Measurements from ENCODE around the gene AKAP13. TPM values are rescaled to one million over a fixed set of nuclear protein-coding genes. Genes with fewer than 3 reads are reported as not detected.

The AKAP13 gene
- total and polyA plus RNA-seq, 2 donors (not counting 1 experiment from before 2014, with no cell fraction given) = 73.8 to 358 TPM

GRCh38 chr15:85692873-85693272 is 312.5 kb downstream of the AKAP13 start:
- Mint-ChIP-seq H3K27me3 (no peaks in the 10 kb centered on the region), H3K9me3 (ENCODE audit: insufficient read depth) (no peaks in the 10 kb centered on the region), H3K4me3 (peak overlapping the region; percentile 98), H3K27ac (peak overlapping the region; percentile 81), H3K4me1 (peaks cover 63% of the 10 kb centered on the region)
- Histone ChIP-seq H3K4me1 (ENCODE audit: control insufficient read depth in 2 of 2, insufficient read depth in 2 of 2, low read length in 2 of 2) (peaks cover 52% of the 10 kb centered on the region in 2 donors), H3K27ac (ENCODE audit: low read length in 2 of 2) (peak overlapping the region; percentile 84 to 85), H3K79me2 (ENCODE audit: control insufficient read depth, insufficient read depth, low read length) (peaks cover 83% of the 10 kb centered on the region), H4K20me1 (ENCODE audit: control insufficient read depth, insufficient read depth, low read length, poor library complexity, severe bottlenecking) (no peaks in the 10 kb centered on the region), H3K4me2 (replicated peaks; ENCODE audit: low read depth, low read length, poor library complexity, severe bottlenecking) (peak overlapping the region; percentile 76), H3K36me3 (replicated peaks in 1 of 2; ENCODE audit: control extremely low read depth in 1 of 2, control insufficient read depth in 1 of 2, extremely low read depth in 1 of 2, insufficient read depth in 2 of 2, low read length in 1 of 2) (peaks cover 25 to 44% of the 10 kb centered on the region in 2 experiments), H3K9ac (ENCODE audit: low read length) (peak overlapping the region; percentile 84), H3K27me3 (replicated peaks in 1 of 4; ENCODE audit: control extremely low read depth in 1 of 4, control insufficient read depth in 3 of 4, insufficient read depth in 4 of 4, low read length in 3 of 4) (no peaks in the 10 kb centered on the region), H2AFZ (ENCODE audit: insufficient read depth, low read depth, low read length, poor library complexity, severe bottlenecking) (no peak overlapping the region), H3K4me3 (ENCODE audit: control extremely low read depth in 1 of 5, extremely low read depth in 1 of 5, insufficient read depth in 1 of 5, low read depth in 2 of 5, low read length in 4 of 5) (peak overlapping the region in 3 of 5 experiments; percentile 15 to 93 (median 17)), H3K9me3 (ENCODE audit: control extremely low read depth in 1 of 3, control insufficient read depth in 2 of 3, insufficient read depth in 1 of 3, low read length in 2 of 3) (no peaks in the 10 kb centered on the region)
- ChIA-PET POLR2A (interaction anchor here (5.0 kb wide), 1 partner anchor 12 kb away, joined by 49 read pairs; no protein-coding TSS in a partner anchor), CTCF (interaction anchor here (1.0 to 1.1 kb wide), 2 partner anchors 10 to 396 kb away, joined by 3 to 4 read pairs; no protein-coding TSS in a partner anchor)
- no peak for DNase-seq
- ATAC-seq (ENCODE audit: low read depth) = peak; percentile 32
- intact Hi-C loops (cut with micrococcal nuclease) = loop anchor here (1.0 to 5.0 kb wide), 2 partner anchors 9 to 111 kb away; no protein-coding TSS in a partner anchor
- TF ChIP-seq EZH2 (IDR thresholded peaks at IDR 0.05; ENCODE audit: borderline replicate concordance, insufficient read depth, low read depth, low read length, poor library complexity, severe bottlenecking) = no peak
- TF ChIP-seq, protein P1, sequence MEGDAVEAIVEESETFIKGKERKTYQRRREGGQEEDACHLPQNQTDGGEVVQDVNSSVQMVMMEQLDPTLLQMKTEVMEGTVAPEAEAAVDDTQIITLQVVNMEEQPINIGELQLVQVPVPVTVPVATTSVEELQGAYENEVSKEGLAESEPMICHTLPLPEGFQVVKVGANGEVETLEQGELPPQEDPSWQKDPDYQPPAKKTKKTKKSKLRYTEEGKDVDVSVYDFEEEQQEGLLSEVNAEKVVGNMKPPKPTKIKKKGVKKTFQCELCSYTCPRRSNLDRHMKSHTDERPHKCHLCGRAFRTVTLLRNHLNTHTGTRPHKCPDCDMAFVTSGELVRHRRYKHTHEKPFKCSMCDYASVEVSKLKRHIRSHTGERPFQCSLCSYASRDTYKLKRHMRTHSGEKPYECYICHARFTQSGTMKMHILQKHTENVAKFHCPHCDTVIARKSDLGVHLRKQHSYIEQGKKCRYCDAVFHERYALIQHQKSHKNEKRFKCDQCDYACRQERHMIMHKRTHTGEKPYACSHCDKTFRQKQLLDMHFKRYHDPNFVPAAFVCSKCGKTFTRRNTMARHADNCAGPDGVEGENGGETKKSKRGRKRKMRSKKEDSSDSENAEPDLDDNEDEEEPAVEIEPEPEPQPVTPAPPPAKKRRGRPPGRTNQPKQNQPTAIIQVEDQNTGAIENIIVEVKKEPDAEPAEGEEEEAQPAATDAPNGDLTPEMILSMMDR (IDR thresholded peaks at IDR 0.05) = no peak
- WGBS (ENCODE audit: insufficient coverage) = 61% methylated on average over 3 of the region's 5 CpGs

DNA sequence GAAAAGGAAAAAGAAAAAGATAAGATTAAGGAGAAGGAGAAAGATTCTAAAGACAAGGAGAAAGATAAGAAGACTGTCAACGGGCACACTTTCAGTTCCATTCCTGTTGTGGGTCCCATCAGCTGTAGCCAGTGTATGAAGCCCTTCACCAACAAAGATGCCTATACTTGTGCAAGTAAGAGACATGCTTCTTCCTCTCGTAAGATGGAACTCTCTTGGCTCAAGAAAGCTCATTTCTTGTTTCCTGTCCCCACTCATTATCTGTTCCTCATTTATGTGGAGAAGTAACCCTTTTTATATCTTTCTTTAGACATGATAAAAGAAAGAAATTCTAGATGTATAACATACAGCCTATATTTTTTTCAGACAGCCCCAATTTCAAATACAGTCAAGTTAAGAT is 312.9 kb downstream of the AKAP13 start:
- TF ChIP-seq, protein P1 (IDR thresholded peaks at IDR 0.05) = no peak
- no peak for TF ChIP-seq EZH2 (IDR thresholded peaks at IDR 0.05; ENCODE audit: borderline replicate concordance, insufficient read depth, low read depth, low read length, poor library complexity, severe bottlenecking)
- intact Hi-C loops (cut with micrococcal nuclease) = loop anchor here (1.0 to 5.0 kb wide), 2 partner anchors 9 to 111 kb away; no protein-coding TSS in a partner anchor
- no peaks in the 10 kb centered on the region for H3K9me3 ChIP-seq (ENCODE audit: control extremely low read depth in 1 of 3, control insufficient read depth in 2 of 3, insufficient read depth in 1 of 3, low read length in 2 of 3)
- peaks cover 26 to 44% of the 10 kb centered on the region in 2 experiments for H3K36me3 ChIP-seq (replicated peaks in 1 of 2; ENCODE audit: control extremely low read depth in 1 of 2, control insufficient read depth in 1 of 2, extremely low read depth in 1 of 2, insufficient read depth in 2 of 2, low read length in 1 of 2)
- peak overlapping the region; percentile 76 for H3K4me2 ChIP-seq (replicated peaks; ENCODE audit: low read depth, low read length, poor library complexity, severe bottlenecking)
- H3K27me3 ChIP-seq (replicated peaks in 1 of 4; ENCODE audit: control extremely low read depth in 1 of 4, control insufficient read depth in 3 of 4, insufficient read depth in 4 of 4, low read length in 3 of 4) = no peaks in the 10 kb centered on the region
- Mint-ChIP-seq H3K4me3 (peak overlapping the region; percentile 98), H3K9me3 (ENCODE audit: insufficient read depth) (no peaks in the 10 kb centered on the region), H3K27ac (peak overlapping the region; percentile 81), H3K4me1 (peaks cover 62% of the 10 kb centered on the region), H3K27me3 (no peaks in the 10 kb centered on the region)
- H4K20me1 ChIP-seq (ENCODE audit: control insufficient read depth, insufficient read depth, low read length, poor library complexity, severe bottlenecking) = no peaks in the 10 kb centered on the region
- peak overlapping the region; percentile 84 for H3K9ac ChIP-seq (ENCODE audit: low read length)
- POLR2A ChIA-PET = interaction anchor here (5.0 kb wide), 1 partner anchor 11 kb away, joined by 49 read pairs; no protein-coding TSS in a partner anchor
- CTCF ChIA-PET = interaction anchor here (1.0 to 1.1 kb wide), 2 partner anchors 9 to 397 kb away, joined by 3 to 4 read pairs; no protein-coding TSS in a partner anchor
- peak overlapping the region; percentile 84 to 85 for H3K27ac ChIP-seq (ENCODE audit: low read length in 2 of 2)
- peak; percentile 44 for DNase-seq
- peaks cover 87% of the 10 kb centered on the region for H3K79me2 ChIP-seq (ENCODE audit: control insufficient read depth, insufficient read depth, low read length)
- no CpG with 5 or more reads among the region's 2 CpGs for WGBS (ENCODE audit: insufficient coverage)
- no peak for ATAC-seq (ENCODE audit: low read depth)
- H3K4me3 ChIP-seq (ENCODE audit: control extremely low read depth in 1 of 5, extremely low read depth in 1 of 5, insufficient read depth in 1 of 5, low read depth in 2 of 5, low read length in 4 of 5) = peak overlapping the region in 2 of 5 experiments; percentile 15 to 93
- no peak overlapping the region for H2AFZ ChIP-seq (ENCODE audit: insufficient read depth, low read depth, low read length, poor library complexity, severe bottlenecking)
- H3K4me1 ChIP-seq (ENCODE audit: control insufficient read depth in 2 of 2, insufficient read depth in 2 of 2, low read length in 2 of 2) = peaks cover 48 to 51% of the 10 kb centered on the region in 2 donors

Measured in B cell (primary cell).